HepG2 (cell line): ENCODE measurements around the gene SLCO2B1. TPM values are rescaled to one million over a fixed set of nuclear protein-coding genes. Genes with fewer than 3 reads are reported as not detected.

Experiments used
- ATAC-seq: fragments of 200-7000 bp; cut with Tn5 transposase; 3 replicates; pipeline ENCODE4 v1.9.1; 2020; ENCODE audit warnings: mild to moderate bottlenecking, moderate library complexity
- BruUV-seq: library from RNA; stranded (reverse); fragments of 400-500 nt; replicated peaks from 2 replicates; lab custom pipeline; 2021; lab: Mats Ljungman, UMichigan
- CTCF ChIA-PET: fragments of 300-600 bp; formaldehyde crosslinking; extraction: SDS; loops from one replicate; lab custom pipeline; 2021; ENCODE audit warnings: low total read pairs, inconsistent platforms, low intra/inter-chr PET ratio; lab: Yijun Ruan, JAX
- POLR2A ChIA-PET: fragments of 350-600 bp; sonication (Branson Sonifier 250); formaldehyde crosslinking; loops from one replicate; lab custom pipeline; 2020; ENCODE audit warnings: antibody characterized with exemption, inconsistent platforms; lab: Yijun Ruan, JAX
- DNase-seq: peaks from one replicate; pipeline ENCODE4 v3.0.0-alpha.2; 2015; ENCODE audit warnings: low spot score
- FAIRE-seq: peaks from 3 replicates; lab custom pipeline; 2011; peaks lifted over from hg19 to GRCh38; lab: Jason Lieb, UNC
- H2AFZ ChIP-seq: one replicate; pipeline ENCODE4 v1.6.1; 2011; ENCODE audit warnings: low read length, inconsistent platforms
- H3K27ac ChIP-seq: fragments of 300-600 bp; 3 replicates; pipeline ENCODE4 v1.8.0; 2011; ENCODE audit warnings: mixed run types, mild to moderate bottlenecking, mixed read lengths, low read length, inconsistent platforms; ENCODE audit not compliant: insufficient read depth; ENCODE audit errors: extremely low read length
- H3K27me3 ChIP-seq, 2 experiments: fragments of 200-600 bp in 1 of 2; 2 replicates in 1 of 2; 3 replicates in 1 of 2; pipeline versions ENCODE4 v1.6.0 to v1.8.0; 2011; ENCODE audit warnings: low read length in 2 of 2, mild to moderate bottlenecking in 2 of 2, moderate library complexity in 2 of 2, inconsistent platforms in 1 of 2; ENCODE audit not compliant: insufficient read depth in 2 of 2, control insufficient read depth in 1 of 2
- H3K36me3 ChIP-seq, 2 experiments: fragments of 200-600 bp in 1 of 2; replicated peaks in 1 of 2; 2 replicates in 1 of 2; 3 replicates in 1 of 2; pipeline versions ENCODE4 v1.5.1 to v1.8.0; 2011; ENCODE audit warnings: low read length in 2 of 2, inconsistent platforms in 1 of 2; ENCODE audit not compliant: insufficient read depth in 2 of 2, control insufficient read depth in 1 of 2
- H3K4me1 ChIP-seq: 2 replicates; pipeline ENCODE4 v1.5.1; 2012; ENCODE audit warnings: low read length, inconsistent platforms; ENCODE audit not compliant: insufficient read depth
- H3K4me2 ChIP-seq: 2 replicates; pipeline ENCODE4 v1.6.0; 2011; ENCODE audit warnings: low read depth, low read length, inconsistent platforms
- H3K4me3 ChIP-seq, 3 experiments: fragments of 200-600 bp in 1 of 3; sonication (generic), shearing (Covaris generic) in 1 of 3; replicated peaks in 1 of 3; 2 replicates each; pipeline ENCODE4 v1.5.1; 2011 to 2016; ENCODE audit warnings: low read length in 3 of 3, inconsistent platforms in 2 of 3, low read depth in 2 of 3, mild to moderate bottlenecking in 2 of 3, control low read depth in 1 of 3, mixed read lengths in 1 of 3; ENCODE audit not compliant: insufficient read depth in 1 of 3
- H3K79me2 ChIP-seq: one replicate; pipeline ENCODE4 v1.6.1; 2011; ENCODE audit warnings: low read length, inconsistent platforms; ENCODE audit not compliant: insufficient read depth
- H3K9ac ChIP-seq: 2 replicates; pipeline ENCODE4 v1.6.0; 2011; ENCODE audit warnings: mild to moderate bottlenecking, low read depth, low read length, inconsistent platforms; ENCODE audit not compliant: insufficient read depth
- H3K9me3 ChIP-seq: 2 replicates; pipeline ENCODE4 v1.5.1; 2012; ENCODE audit warnings: mild to moderate bottlenecking, low read length
- H4K20me1 ChIP-seq: 2 replicates; pipeline ENCODE4 v1.6.0; 2011; ENCODE audit warnings: inconsistent platforms, mild to moderate bottlenecking, low read length, moderate library complexity; ENCODE audit not compliant: insufficient read depth
- KLF6 ChIP-seq: IDR thresholded peaks from 2 replicates; pipeline ENCODE4 v1.8.0; 2016; ENCODE audit warnings: missing biosample characterization, missing genetic modification reagents
- KLF9 ChIP-seq: IDR thresholded peaks from 2 replicates; pipeline ENCODE4 v1.6.1; 2016; ENCODE audit warnings: low read depth
- MBD4 ChIP-seq: IDR thresholded peaks from 2 replicates; pipeline ENCODE4 v1.6.1; 2012; ENCODE audit warnings: low read length, inconsistent platforms, borderline replicate concordance
- NFYC ChIP-seq: IDR thresholded peaks from 2 replicates; pipeline ENCODE4 v1.6.1; 2016; ENCODE audit warnings: missing genetic modification reagents, missing compliant biosample characterization
- NR2F6 ChIP-seq, 2 experiments: IDR thresholded peaks; 2 replicates each; pipeline ENCODE4 v1.6.1; 2016; ENCODE audit warnings: antibody characterized with exemption in 1 of 2, mild to moderate bottlenecking in 1 of 2
- POGZ ChIP-seq: sonication (generic); formaldehyde crosslinking; IDR thresholded peaks from 2 replicates; pipeline ENCODE4 v1.4.0; 2020; ENCODE audit warnings: mild to moderate bottlenecking, missing genetic modification reagents
- POLR2AphosphoS2 ChIP-seq: IDR thresholded peaks from 2 replicates; pipeline ENCODE4 v1.6.1; 2011; ENCODE audit warnings: low read depth, low read length, improper control_type of control experiment
- SRSF9 ChIP-seq: fragments of 200-400 bp; formaldehyde crosslinking; IDR thresholded peaks from 2 replicates; pipeline ENCODE4 v1.6.1; 2018; ENCODE audit warnings: borderline replicate concordance, mild to moderate bottlenecking, low read depth, low read length; ENCODE audit not compliant: insufficient read depth, poor library complexity, severe bottlenecking
- ZC3H4 ChIP-seq: sonication (generic); formaldehyde crosslinking; IDR thresholded peaks from 2 replicates; pipeline ENCODE4 v1.4.0; 2020; ENCODE audit warnings: missing genetic modification reagents, borderline replicate concordance
- ZNF567 ChIP-seq: sonication (generic); formaldehyde crosslinking; IDR thresholded peaks from 2 replicates; pipeline ENCODE4 v1.8.1; 2023; ENCODE audit warnings: mild to moderate bottlenecking, missing genetic modification reagents, borderline replicate concordance
- ZNF572 ChIP-seq: sonication (generic); formaldehyde crosslinking; IDR thresholded peaks from 2 replicates; pipeline ENCODE4 v1.5.1; 2020; ENCODE audit warnings: mild to moderate bottlenecking, missing genetic modification reagents
- ZNF75D ChIP-seq: sonication (generic); formaldehyde crosslinking; IDR thresholded peaks from 2 replicates; pipeline ENCODE4 v1.8.1; 2023; ENCODE audit warnings: missing genetic modification reagents, mild to moderate bottlenecking, borderline replicate concordance
- ZNF839 ChIP-seq: sonication (generic); formaldehyde crosslinking; IDR thresholded peaks from 2 replicates; pipeline ENCODE4 v1.4.0; 2020; ENCODE audit warnings: missing genetic modification reagents, mild to moderate bottlenecking, borderline replicate concordance
- ZNF891 ChIP-seq: sonication (generic); formaldehyde crosslinking; IDR thresholded peaks from 2 replicates; pipeline ENCODE4 v1.5.0; 2020; ENCODE audit warnings: mild to moderate bottlenecking, missing genetic modification reagents
- WGBS: methylation state at CpG from one replicate; pipeline ENCODE4 v1.1.6; 2017; ENCODE audit warnings: low lambda C conversion rate; 5-methylcytosine and 5-hydroxymethylcytosine counted together
- in situ Hi-C: cut with HindIII; loops from 2 replicates; pipeline ENCODE4 v1.10.0; 2017; ENCODE audit warnings: low pct_unique_long_range_greater_than_20kb; ENCODE audit not compliant: extremely low pct_ligation_motif_present
- intact Hi-C: fragments of 100-400 bp; cut with micrococcal nuclease; formaldehyde crosslinking; loops from one replicate; pipeline ENCODE4 v1.10.0; 2022; ENCODE audit not compliant: unreplicated experiment
- polyA plus RNA-seq, 8 experiments: library from polyadenylated mRNA; depleted of rRNA in 3 of 8; stranded (reverse) in 7 of 8; unstranded in 1 of 8; fragments of >200 nt; fragmentation: Illumina TruSeq in 4 of 8; extraction: Trizol in 4 of 8; gene quantifications; 2 replicates each; pipeline versions ENCODE4 v1.2.1 to v1.2.3, GENCODE V29; 2011 to 2016; ENCODE audit warnings: low read depth in 4 of 8, missing spikeins in 1 of 8, mixed read lengths in 1 of 8; ENCODE audit not compliant: insufficient read depth in 1 of 8
- total RNA-seq, 5 experiments: library from RNA; depleted of rRNA; stranded (reverse); fragments of >200 nt; fragmentation: Illumina TruSeq; extraction: Trizol; gene quantifications; 2 replicates each; pipeline ENCODE4 v1.2.3, GENCODE V29; 2016; ENCODE audit warnings: low read depth in 1 of 5
- TF ChIP-seq, protein P1 (sequence below): sonication (generic); formaldehyde crosslinking; IDR thresholded peaks from 2 replicates; pipeline ENCODE4 v1.8.1; 2023; ENCODE audit warnings: mild to moderate bottlenecking, missing genetic modification reagents
- TF ChIP-seq, protein P2 (sequence below): sonication (generic); formaldehyde crosslinking; IDR thresholded peaks from 2 replicates; pipeline ENCODE4 v1.4.0; 2020; ENCODE audit warnings: missing genetic modification reagents, low read depth, mild to moderate bottlenecking, borderline replicate concordance

Gene SLCO2B1
- total and polyA plus RNA-seq, 2 of the 13 experiments (the other 11 are each of a cell fraction or from before 2014, with no cell fraction given), result 15.3 to 19.8 TPM

DNA sequence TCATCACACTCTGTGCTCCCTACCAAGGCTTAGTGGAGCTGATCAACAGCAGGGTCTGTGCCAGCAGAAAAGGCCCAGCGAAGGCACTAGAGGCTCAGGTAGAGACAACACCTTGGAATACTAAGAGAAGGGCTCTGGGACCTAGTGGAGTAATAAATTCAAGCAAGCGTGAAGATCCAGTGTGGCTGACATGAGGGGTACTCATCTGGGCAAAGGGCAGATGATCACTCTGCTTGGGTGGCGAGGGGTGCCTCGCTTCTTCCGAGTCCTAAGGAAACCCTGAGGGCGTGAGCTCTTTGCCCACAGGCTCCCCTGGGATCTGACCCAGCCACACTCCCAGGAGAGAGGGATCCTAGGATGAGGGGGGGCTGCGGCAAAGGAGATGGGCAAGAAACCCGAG, 86.1 kb downstream of the SLCO2B1 start:
- no peak for DNase-seq
- Histone ChIP-seq H3K4me2 (no peak overlapping the region), H3K4me3 (no peak overlapping the region), H3K36me3 (no peaks in the 10 kb centered on the region), H4K20me1 (0 out of 2 replicates have a peak, but pooled peaks cover under 1% of the 10 kb centered on the region), H2AFZ (no peak overlapping the region), H3K9me3 (no peaks in the 10 kb centered on the region), H3K4me1 (peaks cover 10% of the 10 kb centered on the region; the same call in 1 of the 2 replicates), H3K9ac (no peak overlapping the region), H3K79me2 (no peaks in the 10 kb centered on the region), H3K27ac (no peak overlapping the region), H3K27me3 (peaks cover 7 to 23% of the 10 kb centered on the region in 2 experiments; a peak in 3 of 5 replicates)
- POLR2A ChIA-PET, result no interaction called here
- intact Hi-C loops (no loop called here), in situ Hi-C loops (no loop called here)
- FAIRE-seq, result no peak
- CTCF ChIA-PET, result no interaction called here
- BruUV-seq, result no TSS peak
- TF ChIP-seq ZNF572 (CRISPR knock-in tag) (no peak), POLR2AphosphoS2 (no peak), ZNF75D (CRISPR knock-in tag) (no peak), SRSF9 (no peak), ZC3H4 (CRISPR knock-in tag) (no peak), NR2F6 (IDR thresholded peaks at IDR 0.05) (no peak), NR2F6 (CRISPR knock-in tag; IDR thresholded peaks at IDR 0.05) (no peak), KLF6 (no peak), ZNF839 (CRISPR knock-in tag) (no peak), ZNF567 (CRISPR knock-in tag) (no peak), POGZ (CRISPR knock-in tag) (no peak), KLF9 (CRISPR knock-in tag) (no peak), ZNF891 (CRISPR knock-in tag) (no peak), MBD4 (no peak), NFYC (CRISPR knock-in tag) (no peak)
- TF ChIP-seq, protein P1, sequence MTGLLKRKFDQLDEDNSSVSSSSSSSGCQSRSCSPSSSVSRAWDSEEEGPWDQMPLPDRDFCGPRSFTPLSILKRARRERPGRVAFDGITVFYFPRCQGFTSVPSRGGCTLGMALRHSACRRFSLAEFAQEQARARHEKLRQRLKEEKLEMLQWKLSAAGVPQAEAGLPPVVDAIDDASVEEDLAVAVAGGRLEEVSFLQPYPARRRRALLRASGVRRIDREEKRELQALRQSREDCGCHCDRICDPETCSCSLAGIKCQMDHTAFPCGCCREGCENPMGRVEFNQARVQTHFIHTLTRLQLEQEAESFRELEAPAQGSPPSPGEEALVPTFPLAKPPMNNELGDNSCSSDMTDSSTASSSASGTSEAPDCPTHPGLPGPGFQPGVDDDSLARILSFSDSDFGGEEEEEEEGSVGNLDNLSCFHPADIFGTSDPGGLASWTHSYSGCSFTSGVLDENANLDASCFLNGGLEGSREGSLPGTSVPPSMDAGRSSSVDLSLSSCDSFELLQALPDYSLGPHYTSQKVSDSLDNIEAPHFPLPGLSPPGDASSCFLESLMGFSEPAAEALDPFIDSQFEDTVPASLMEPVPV, result no peak
- TF ChIP-seq, protein P2, sequence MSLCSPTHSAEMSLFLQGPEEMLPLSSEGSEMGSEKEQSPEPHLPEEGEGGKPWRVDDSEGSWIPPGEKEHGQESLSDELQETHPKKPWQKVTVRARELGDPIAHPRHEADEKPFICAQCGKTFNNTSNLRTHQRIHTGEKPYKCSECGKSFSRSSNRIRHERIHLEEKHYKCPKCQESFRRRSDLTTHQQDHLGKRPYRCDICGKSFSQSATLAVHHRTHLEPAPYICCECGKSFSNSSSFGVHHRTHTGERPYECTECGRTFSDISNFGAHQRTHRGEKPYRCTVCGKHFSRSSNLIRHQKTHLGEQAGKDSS (CRISPR knock-in tag), result no peak
- no peak for ATAC-seq
- 49% methylated on average over 2 of the region's 8 CpGs for WGBS
